Glutamatergic neuron (in vitro differentiated cells): ENCODE results near the gene LBX2. TPM values are rescaled to one million over a fixed set of nuclear protein-coding genes. Genes with fewer than 3 reads are reported as not detected.

ENCODE experiments used
- DNase-seq: peaks from one replicate; pipeline ENCODE4 v3.0.0; 2022
- H3K27ac Mint-ChIP-seq: one replicate; pipeline ENCODE4 v1.8.0; 2020; ENCODE audit warnings: mild to moderate bottlenecking, mixed read lengths, inconsistent platforms; ENCODE audit not compliant: unreplicated experiment
- H3K27me3 Mint-ChIP-seq: one replicate; pipeline ENCODE4 v1.8.0; 2020; ENCODE audit warnings: mild to moderate bottlenecking, moderate library complexity, mixed read lengths, inconsistent platforms; ENCODE audit not compliant: unreplicated experiment
- H3K36me3 Mint-ChIP-seq: one replicate; pipeline ENCODE4 v1.8.0; 2020; ENCODE audit warnings: mild to moderate bottlenecking, mixed read lengths, inconsistent platforms; ENCODE audit not compliant: unreplicated experiment
- H3K4me1 Mint-ChIP-seq: one replicate; pipeline ENCODE4 v1.8.0; 2020; ENCODE audit warnings: mild to moderate bottlenecking, low read depth, mixed read lengths, inconsistent platforms; ENCODE audit not compliant: unreplicated experiment
- H3K4me3 Mint-ChIP-seq: one replicate; pipeline ENCODE4 v1.8.0; 2020; ENCODE audit warnings: mild to moderate bottlenecking, mixed read lengths, inconsistent platforms; ENCODE audit not compliant: unreplicated experiment
- H3K9me3 Mint-ChIP-seq: one replicate; pipeline ENCODE4 v1.8.0; 2020; ENCODE audit warnings: mild to moderate bottlenecking, moderate library complexity, mixed read lengths, inconsistent platforms; ENCODE audit not compliant: unreplicated experiment
- CTCF ChIP-seq: fragments of 200-600 bp; sonication (generic); IDR thresholded peaks from one replicate; pipeline ENCODE4 v1.5.0; 2021; ENCODE audit not compliant: partially characterized antibody, unreplicated experiment
- total RNA-seq: library from RNA; stranded (reverse); fragmentation: NEBNext Ultra II Directional; extraction: Animal tissue kit (Norgen Biotek cat#: 25700); gene quantifications from one replicate; pipeline ENCODE4 v1.2.1, GENCODE V29; 2021; ENCODE audit not compliant: unreplicated experiment

LBX2 gene
- total RNA-seq, 1 donor from 2014 or later = 0.96 TPM

GRCh38 chr2:74498500-74499266, 720 bp downstream of the LBX2 start:
- DNase-seq = peak; percentile 34
- H3K4me1 Mint-ChIP-seq = peaks cover 15% of the 10 kb centered on the region
- peaks cover 25% of the 10 kb centered on the region for H3K27me3 Mint-ChIP-seq
- peak overlapping the region; percentile 86 for H3K4me3 Mint-ChIP-seq
- TF ChIP-seq CTCF = no peak
- H3K27ac Mint-ChIP-seq = no peak overlapping the region
- peaks cover 9% of the 10 kb centered on the region for H3K9me3 Mint-ChIP-seq
- H3K36me3 Mint-ChIP-seq = peaks cover 8% of the 10 kb centered on the region

GRCh38 chr2:74497777-74498499, 1.5 kb downstream of the LBX2 start:
- Mint-ChIP-seq H3K36me3 (peaks cover 8% of the 10 kb centered on the region), H3K4me1 (peaks cover 15% of the 10 kb centered on the region), H3K27ac (no peak overlapping the region), H3K9me3 (peaks cover 9% of the 10 kb centered on the region), H3K27me3 (peaks cover 24% of the 10 kb centered on the region), H3K4me3 (peak overlapping the region; percentile 86)
- no peak for TF ChIP-seq CTCF
- peak; percentile 32 for DNase-seq

- Mint-ChIP-seq H3K36me3 (peaks cover 8% of the 10 kb centered on the region), H3K27ac (no peak overlapping the region), H3K4me1 (peaks cover 15% of the 10 kb centered on the region), H3K27me3 (peaks cover 21% of the 10 kb centered on the region), H3K9me3 (peaks cover 5% of the 10 kb centered on the region), H3K4me3 (peak overlapping the region; percentile 86)
- TF ChIP-seq CTCF = no peak
- no peak for DNase-seq
Observed at GRCh38 chr2:74496997-74497776, 2.2 kb downstream of the LBX2 start.

- Mint-ChIP-seq H3K36me3 (peaks cover 8% of the 10 kb centered on the region), H3K27me3 (peaks cover 14% of the 10 kb centered on the region), H3K9me3 (peaks cover 2% of the 10 kb centered on the region), H3K4me1 (peaks cover 6% of the 10 kb centered on the region), H3K4me3 (no peak overlapping the region), H3K27ac (no peak overlapping the region)
- no peak for DNase-seq
- TF ChIP-seq CTCF = no peak
Observed at GRCh38 chr2:74495440-74495839, 4.0 kb downstream of the LBX2 start.
